Endothelial cell of umbilical vein (primary cell): ENCODE measurements around the gene NME4. TPM values are rescaled to one million over a fixed set of nuclear protein-coding genes. Genes with fewer than 3 reads are reported as not detected.

ENCODE experiments used
- BruUV-seq: library from RNA; stranded (reverse); fragments of 400-500 nt; replicated peaks from 2 replicates; lab custom pipeline; 2021; lab: Mats Ljungman, UMichigan
- CTCF ChIA-PET: fragments of 300-600, 350-600 bp; sonication (Branson Sonifier 250); formaldehyde crosslinking; loops from one replicate; lab custom pipeline; 2021; ENCODE audit warnings: antibody characterized with exemption, inconsistent platforms; lab: Charles Lee
- POLR2A ChIA-PET: fragments of 300-600, 350-600 bp; sonication (Branson Sonifier 250); formaldehyde crosslinking; loops from one replicate; lab custom pipeline; 2021; ENCODE audit warnings: antibody characterized with exemption, inconsistent platforms; lab: Charles Lee
- DNase-seq: peaks from one replicate; pipeline ENCODE4 v3.0.0-alpha.2; 2011; ENCODE audit warnings: low read depth, low spot score
- FAIRE-seq: peaks from 2 replicates; lab custom pipeline; 2011; peaks lifted over from hg19 to GRCh38; lab: Jason Lieb, UNC
- H2AFZ ChIP-seq: 2 replicates; pipeline ENCODE4 v1.6.0; 2012; ENCODE audit warnings: low read depth, low read length, control low read depth, inconsistent platforms
- H3K27ac ChIP-seq: 2 replicates; pipeline ENCODE4 v1.5.1; 2011; ENCODE audit warnings: low read depth, mild to moderate bottlenecking, control low read depth, low read length, moderate library complexity; ENCODE audit not compliant: insufficient read depth
- H3K27me3 ChIP-seq, 2 experiments: 2 replicates each; pipeline versions ENCODE4 v1.6.0 to v1.6.1; 2011; ENCODE audit warnings: low read length in 2 of 2, mixed read lengths in 1 of 2; ENCODE audit not compliant: control insufficient read depth in 2 of 2, insufficient read depth in 2 of 2
- H3K36me3 ChIP-seq, 2 experiments: 2 replicates in 1 of 2; 3 replicates in 1 of 2; pipeline ENCODE4 v1.5.1; 2011; ENCODE audit warnings: low read length in 2 of 2, mild to moderate bottlenecking in 1 of 2, moderate library complexity in 1 of 2; ENCODE audit not compliant: control insufficient read depth in 2 of 2, insufficient read depth in 2 of 2; ENCODE audit errors: extremely low read depth in 1 of 2
- H3K4me1 ChIP-seq: 3 replicates; pipeline ENCODE4 v1.5.1; 2011; ENCODE audit warnings: mild to moderate bottlenecking, low read length; ENCODE audit not compliant: control insufficient read depth, insufficient read depth; ENCODE audit errors: extremely low read depth
- H3K4me2 ChIP-seq: 2 replicates; pipeline ENCODE4 v1.6.1; 2011; ENCODE audit warnings: low read length, control low read depth, mixed read lengths; ENCODE audit not compliant: insufficient read depth
- H3K4me3 ChIP-seq, 3 experiments: fragments of 200-600 bp in 1 of 3; sonication (generic), shearing (Covaris generic) in 1 of 3; replicated peaks in 1 of 3; 2 replicates each; pipeline ENCODE4 v1.5.1; 2011 to 2016; ENCODE audit warnings: control low read depth in 3 of 3, low read length in 3 of 3, mild to moderate bottlenecking in 2 of 3, inconsistent platforms in 1 of 3, low read depth in 1 of 3, moderate library complexity in 1 of 3; ENCODE audit not compliant: insufficient read depth in 1 of 3
- H3K79me2 ChIP-seq: 2 replicates; pipeline ENCODE4 v1.6.0; 2012; ENCODE audit warnings: low read length, inconsistent platforms; ENCODE audit not compliant: control insufficient read depth, insufficient read depth
- H3K9ac ChIP-seq: replicated peaks from 2 replicates; pipeline ENCODE3; 2011; ENCODE audit warnings: low read length, control low read depth; ENCODE audit not compliant: insufficient read depth; ENCODE audit errors: extremely low read depth
- H3K9me1 ChIP-seq: replicated peaks from 3 replicates; pipeline ENCODE4 v1.6.0; 2011; ENCODE audit warnings: mild to moderate bottlenecking, low read length; ENCODE audit not compliant: control insufficient read depth, insufficient read depth; ENCODE audit errors: extremely low read depth
- H3K9me3 ChIP-seq: replicated peaks from 2 replicates; pipeline ENCODE4 v1.5.1; 2012; ENCODE audit warnings: low read length, inconsistent platforms; ENCODE audit not compliant: control insufficient read depth, insufficient read depth
- H4K20me1 ChIP-seq: replicated peaks from 2 replicates; pipeline ENCODE3; 2011; ENCODE audit warnings: mild to moderate bottlenecking, low read length; ENCODE audit not compliant: control insufficient read depth, insufficient read depth; ENCODE audit errors: extremely low read depth
- EZH2 ChIP-seq: IDR thresholded peaks from 2 replicates; pipeline ENCODE4 v1.6.1; 2012; ENCODE audit warnings: borderline replicate concordance, low read depth, mild to moderate bottlenecking, moderate library complexity, low read length, inconsistent platforms; ENCODE audit not compliant: severe bottlenecking
- FOS ChIP-seq: IDR thresholded peaks from 2 replicates; pipeline ENCODE4 v1.6.1; 2011; ENCODE audit warnings: mild to moderate bottlenecking, low read length, moderate library complexity, borderline replicate concordance; ENCODE audit not compliant: insufficient read depth
- GATA2 ChIP-seq: IDR thresholded peaks from 2 replicates; pipeline ENCODE4 v1.7.0; 2011; ENCODE audit warnings: low read depth, mild to moderate bottlenecking, moderate library complexity, mixed read lengths, low read length; ENCODE audit not compliant: insufficient read length, insufficient read depth
- JUN ChIP-seq: IDR thresholded peaks from 2 replicates; pipeline ENCODE4 v1.6.1; 2011; ENCODE audit warnings: borderline replicate concordance, low read depth; ENCODE audit not compliant: insufficient read length, insufficient read depth
- MAX ChIP-seq: IDR thresholded peaks from 2 replicates; pipeline ENCODE4 v1.6.1; 2011; ENCODE audit not compliant: insufficient read depth, insufficient read length
- MYC ChIP-seq: IDR thresholded peaks from one replicate; pipeline ENCODE4 v1.6.1; 2011; ENCODE audit warnings: mild to moderate bottlenecking, low read depth, low read length
- POLR2A ChIP-seq: IDR thresholded peaks from 2 replicates; pipeline ENCODE4 v1.6.1; 2012; ENCODE audit warnings: low read depth, mild to moderate bottlenecking, control low read depth, low read length
- POLR2AphosphoS5 ChIP-seq: IDR thresholded peaks from 2 replicates; pipeline ENCODE4 v1.6.1; 2012; ENCODE audit warnings: low read depth, mild to moderate bottlenecking, control low read depth, low read length, moderate library complexity; ENCODE audit not compliant: insufficient read depth
- dilution Hi-C: fragments of 300-500 bp; cut with MboI; formaldehyde crosslinking; loops from one replicate; pipeline ENCODE4 v1.15.0; 2019; ENCODE audit warnings: low sequenced_read_pairs; ENCODE audit not compliant: extremely low pct_ligation_motif_present
- intact Hi-C: fragments of 100-400 bp; cut with micrococcal nuclease; formaldehyde crosslinking; loops from one replicate; pipeline ENCODE4 v1.10.0; 2022
- polyA plus RNA-seq, 4 experiments: library from polyadenylated mRNA; depleted of rRNA in 3 of 4; stranded (reverse) in 3 of 4; unstranded in 1 of 4; fragments of >200 nt; gene quantifications; 2 replicates each; pipeline versions ENCODE4 v1.2.1 to v1.2.3, GENCODE V29; 2011 to 2012; ENCODE audit warnings: missing spikeins in 1 of 4
- total RNA-seq: library from RNA; stranded (reverse); gene quantifications from 2 replicates; pipeline ENCODE4 v1.2.3, GENCODE V29; 2021
- TF ChIP-seq, protein P1 (sequence below), 2 donors: IDR thresholded peaks; 1 replicate in 1 of 2; 2 replicates in 1 of 2; pipeline ENCODE4 v1.5.1; 2011; ENCODE audit warnings: low read length in 2 of 2, mild to moderate bottlenecking in 2 of 2, moderate library complexity in 2 of 2, control low read depth in 1 of 2, inconsistent platforms in 1 of 2, low read depth in 1 of 2; ENCODE audit not compliant: insufficient read depth in 1 of 2; ENCODE audit errors: extremely low read depth in 1 of 2

Gene NME4
- total and polyA plus RNA-seq, 2 donors (not counting 3 experiments of a cell fraction or from before 2014, with no cell fraction given): 170 to 264 TPM

- H4K20me1 ChIP-seq: no peaks in the 10 kb centered on the region
- H3K9me1 ChIP-seq: no peaks in the 10 kb centered on the region
- no peak overlapping the region for H2AFZ ChIP-seq
- no peak overlapping the region for H3K27ac ChIP-seq
- dilution Hi-C loops: no loop called here
- no peak overlapping the region for H3K4me2 ChIP-seq
- TF ChIP-seq MAX (no peak), POLR2AphosphoS5 (no peak), FOS (no peak), POLR2A (no peak), JUN (no peak), GATA2 (no peak), EZH2 (no peak), MYC (no peak)
- TF ChIP-seq, protein P1, sequence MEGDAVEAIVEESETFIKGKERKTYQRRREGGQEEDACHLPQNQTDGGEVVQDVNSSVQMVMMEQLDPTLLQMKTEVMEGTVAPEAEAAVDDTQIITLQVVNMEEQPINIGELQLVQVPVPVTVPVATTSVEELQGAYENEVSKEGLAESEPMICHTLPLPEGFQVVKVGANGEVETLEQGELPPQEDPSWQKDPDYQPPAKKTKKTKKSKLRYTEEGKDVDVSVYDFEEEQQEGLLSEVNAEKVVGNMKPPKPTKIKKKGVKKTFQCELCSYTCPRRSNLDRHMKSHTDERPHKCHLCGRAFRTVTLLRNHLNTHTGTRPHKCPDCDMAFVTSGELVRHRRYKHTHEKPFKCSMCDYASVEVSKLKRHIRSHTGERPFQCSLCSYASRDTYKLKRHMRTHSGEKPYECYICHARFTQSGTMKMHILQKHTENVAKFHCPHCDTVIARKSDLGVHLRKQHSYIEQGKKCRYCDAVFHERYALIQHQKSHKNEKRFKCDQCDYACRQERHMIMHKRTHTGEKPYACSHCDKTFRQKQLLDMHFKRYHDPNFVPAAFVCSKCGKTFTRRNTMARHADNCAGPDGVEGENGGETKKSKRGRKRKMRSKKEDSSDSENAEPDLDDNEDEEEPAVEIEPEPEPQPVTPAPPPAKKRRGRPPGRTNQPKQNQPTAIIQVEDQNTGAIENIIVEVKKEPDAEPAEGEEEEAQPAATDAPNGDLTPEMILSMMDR (IDR thresholded peaks at IDR 0.05; ENCODE audit: extremely low read depth in 1 of 2, insufficient read depth in 1 of 2, low read depth in 1 of 2, low read length in 2 of 2): no peak
- no peak overlapping the region for H3K4me3 ChIP-seq
- H3K4me1 ChIP-seq: peaks cover 8% of the 10 kb centered on the region
- BruUV-seq: no TSS peak
- peaks cover 4% of the 10 kb centered on the region for H3K79me2 ChIP-seq
- no peak overlapping the region for H3K9ac ChIP-seq
- H3K36me3 ChIP-seq: peaks cover 7 to 50% of the 10 kb centered on the region in 2 experiments
- no peak for DNase-seq
- no peaks in the 10 kb centered on the region for H3K27me3 ChIP-seq
- ChIA-PET POLR2A (no interaction called here), CTCF (no interaction called here)
- FAIRE-seq: no peak
- H3K9me3 ChIP-seq: no peaks in the 10 kb centered on the region
- intact Hi-C loops: no loop called here
Observed at GRCh38 chr16:373848-374615, 23.0 kb upstream of the NME4 start.
